ENCODE measurements around the gene TUBB6. TPM values are rescaled to one million over a fixed set of nuclear protein-coding genes. Genes with fewer than 3 reads are reported as not detected.

The TUBB6 gene
- total and polyA plus RNA-seq, 2 of the 8 experiments (the other 6 are each of a cell fraction or from before 2014, with no cell fraction given), result 126 to 223 TPM

DNA sequence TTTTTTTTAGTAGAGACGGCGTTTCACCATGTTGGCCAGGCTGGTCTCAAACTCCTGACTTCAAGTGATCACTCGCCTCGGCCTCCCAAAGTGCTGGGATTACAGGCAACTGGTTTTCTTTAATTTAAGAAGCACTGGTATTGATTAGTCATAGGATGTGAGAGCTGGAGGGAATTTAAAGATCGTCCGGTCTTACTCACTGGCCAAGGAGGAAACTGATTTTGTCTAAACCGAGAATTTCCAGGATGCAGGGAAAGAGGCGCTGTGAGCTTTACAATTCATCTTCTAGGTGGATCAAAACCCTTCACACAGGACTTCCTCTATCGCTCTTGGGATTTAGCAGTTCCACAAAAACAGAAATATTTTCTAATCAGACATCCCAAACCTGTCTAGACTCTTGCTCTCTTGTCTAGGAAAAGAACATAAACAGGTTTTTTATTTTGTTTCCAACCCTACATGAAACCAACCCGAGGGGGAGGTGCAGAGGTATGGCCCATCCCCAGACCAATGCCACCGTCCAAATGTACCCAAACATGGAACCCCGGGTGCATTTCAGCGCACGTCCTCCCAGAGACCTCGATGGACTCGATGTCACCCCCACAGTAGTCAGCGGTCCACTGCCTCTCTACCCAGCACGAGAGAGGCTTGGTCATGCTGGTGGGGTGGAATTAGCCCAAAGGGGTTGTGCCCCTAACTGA, 12.5 kb upstream of the TUBB6 start:
- H4K20me1 ChIP-seq (replicated peaks in 1 of 2; ENCODE audit: control insufficient read depth in 1 of 2, insufficient read depth in 2 of 2, low read length in 2 of 2), result no peaks in the 10 kb centered on the region
- no peak overlapping the region for H3K27ac ChIP-seq (ENCODE audit: low read depth, low read length)
- no peak overlapping the region for H4K5ac ChIP-seq (ENCODE audit: insufficient read length, low read depth, low read length)
- 0 out of 4 replicates have a peak, but pooled peaks cover 0 to 4% of the 10 kb centered on the region in 2 experiments for H3K9me3 ChIP-seq (ENCODE audit: insufficient read depth in 2 of 2, low read depth in 1 of 2, low read length in 1 of 2)
- no peak overlapping the region for H4K8ac ChIP-seq (ENCODE audit: extremely low read depth, insufficient read depth, low read length)
- no peak overlapping the region for H3K4me2 ChIP-seq (ENCODE audit: insufficient read depth in 1 of 2, low read depth in 2 of 2, low read length in 2 of 2)
- no peak overlapping the region for H2BK20ac ChIP-seq (ENCODE audit: low read length)
- no peaks in the 10 kb centered on the region for H3K23me2 ChIP-seq (ENCODE audit: low read depth, low read length)
- no peak overlapping the region for H3K23ac ChIP-seq (ENCODE audit: insufficient read length)
- H2AFZ ChIP-seq (ENCODE audit: low read length), result no peak overlapping the region
- no peak overlapping the region for H2BK120ac ChIP-seq (replicated peaks; ENCODE audit: low read depth, low read length)
- no peak overlapping the region for H3K56ac ChIP-seq (replicated peaks; ENCODE audit: insufficient read length, low read depth, low read length)
- H2BK12ac ChIP-seq (ENCODE audit: low read depth, low read length), result peak overlapping the region; percentile 50; the same call in 1 of the 2 replicates
- DNase-seq (ENCODE audit: low read depth in 1 of 2, low spot score in 2 of 2) (no peak), FAIRE-seq (no peak)
- no peaks in the 10 kb centered on the region for H3K36me3 ChIP-seq (ENCODE audit: control insufficient read depth in 2 of 4, insufficient read depth in 4 of 4, low read length in 3 of 4)
- no peak overlapping the region for H3K4ac ChIP-seq (replicated peaks; ENCODE audit: insufficient read length, low read depth, low read length)
- no peak overlapping the region for H3K18ac ChIP-seq (ENCODE audit: extremely low read depth, low read length)
- WGBS, 2 experiments (ENCODE audit: extremely low coverage in 1 of 2, insufficient coverage in 1 of 2, insufficient read length in 1 of 2, insufficient replicate concordance in 2 of 2, low coverage in 1 of 2, low lambda C conversion rate in 2 of 2, missing lambda C conversion rate in 1 of 2), result 91% methylated on average over 16 of the region's 18 CpGs; no CpG with 5 or more reads in 1 of the 2 experiments
- H3K14ac ChIP-seq (ENCODE audit: insufficient read length), result no peak overlapping the region
- no peak overlapping the region; the same call in 1 of the 2 replicates for H2AK5ac ChIP-seq (ENCODE audit: low read depth, low read length)
- H3K79me1 ChIP-seq (ENCODE audit: low read depth, low read length), result no peaks in the 10 kb centered on the region
- ChIA-PET CTCF (ENCODE audit: partially characterized antibody) (interaction anchor here (0.6 to 1.7 kb wide), 6 partner anchors 11 to 1386 kb away, joined by 3 to 8 read pairs (median 3); no protein-coding TSS in a partner anchor), POLR2A (ENCODE audit: partially characterized antibody) (interaction anchor here (1.4 kb wide), 1 partner anchor 8 kb away, joined by 4 read pairs; no protein-coding TSS in a partner anchor)
- no peak overlapping the region for H3K4me3 ChIP-seq (ENCODE audit: extremely low read depth in 1 of 4, insufficient read depth in 2 of 4, low read depth in 3 of 4, low read length in 4 of 4)
- H3K79me2 ChIP-seq (ENCODE audit: control insufficient read depth in 1 of 2, insufficient read depth in 2 of 2, low read length in 2 of 2), result no peaks in the 10 kb centered on the region
- no peak overlapping the region for H2BK5ac ChIP-seq (ENCODE audit: low read depth, low read length)
- no peak overlapping the region for H4K91ac ChIP-seq (replicated peaks; ENCODE audit: insufficient read length, low read length)
- H3K4me1 ChIP-seq (replicated peaks in 1 of 4; ENCODE audit: control insufficient read depth in 3 of 4, insufficient read depth in 4 of 4, low read length in 3 of 4), result no peaks in the 10 kb centered on the region; a peak in 1 of 7 replicates
- no peak overlapping the region for H2BK15ac ChIP-seq (ENCODE audit: low read length)
- H3K27me3 ChIP-seq (replicated peaks in 1 of 4; ENCODE audit: control insufficient read depth in 3 of 4, extremely low read depth in 1 of 4, insufficient read depth in 3 of 4, low read length in 3 of 4), result no peaks in the 10 kb centered on the region; a peak in 1 of 7 replicates
- H3K9ac ChIP-seq (replicated peaks in 1 of 4; ENCODE audit: extremely low read depth in 1 of 4, low read depth in 3 of 4, low read length in 3 of 4), result no peak overlapping the region
- no peak for TF ChIP-seq MAFK (IDR thresholded peaks at IDR 0.05; ENCODE audit: low read depth, low read length)
- TF ChIP-seq KDM5A (IDR thresholded peaks at IDR 0.05; ENCODE audit: low read length), result no peak
- no peak for TF ChIP-seq CREB1 (IDR thresholded peaks at IDR 0.05)
- no peak for TF ChIP-seq FOSL1 (IDR thresholded peaks at IDR 0.05; ENCODE audit: insufficient read depth, low read depth, low read length)
- no peak for TF ChIP-seq SP4 (IDR thresholded peaks at IDR 0.05; ENCODE audit: low read length)
- TF ChIP-seq, protein P1, sequence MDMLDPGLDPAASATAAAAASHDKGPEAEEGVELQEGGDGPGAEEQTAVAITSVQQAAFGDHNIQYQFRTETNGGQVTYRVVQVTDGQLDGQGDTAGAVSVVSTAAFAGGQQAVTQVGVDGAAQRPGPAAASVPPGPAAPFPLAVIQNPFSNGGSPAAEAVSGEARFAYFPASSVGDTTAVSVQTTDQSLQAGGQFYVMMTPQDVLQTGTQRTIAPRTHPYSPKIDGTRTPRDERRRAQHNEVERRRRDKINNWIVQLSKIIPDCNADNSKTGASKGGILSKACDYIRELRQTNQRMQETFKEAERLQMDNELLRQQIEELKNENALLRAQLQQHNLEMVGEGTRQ (IDR thresholded peaks at IDR 0.05; ENCODE audit: low read length), result no peak
- TF ChIP-seq SUZ12 (IDR thresholded peaks at IDR 0.05; ENCODE audit: low read length), result no peak
- TF ChIP-seq TCF12 (IDR thresholded peaks at IDR 0.05; ENCODE audit: low read depth, low read length), result no peak
- no peak for TF ChIP-seq SIRT6 (IDR thresholded peaks at IDR 0.05; ENCODE audit: low read length)
- no peak for TF ChIP-seq SP1 (IDR thresholded peaks at IDR 0.05; ENCODE audit: low read depth, low read length)
- TF ChIP-seq POU5F1 (IDR thresholded peaks at IDR 0.05; ENCODE audit: low read depth, low read length), result no peak
- TF ChIP-seq GTF2F1 (IDR thresholded peaks at IDR 0.05; ENCODE audit: borderline replicate concordance, low read depth, low read length), result no peak

Measured in H1 (cell line).